DND-41 (cell line): ENCODE measurements around the gene DIS3L2.

Experiments
- CTCF ChIP-seq: IDR thresholded peaks from 2 replicates; pipeline ENCODE4 v1.5.1; 2012; ENCODE audit warnings: borderline replicate concordance, low read length, moderate library complexity, mild to moderate bottlenecking; ENCODE audit not compliant: poor library complexity, severe bottlenecking; ENCODE audit errors: extremely low read depth
- EZH2 ChIP-seq: IDR thresholded peaks from 3 replicates; pipeline ENCODE4 v1.6.1; 2012; ENCODE audit warnings: borderline replicate concordance, low read depth, mild to moderate bottlenecking, moderate library complexity, low read length, inconsistent platforms; ENCODE audit not compliant: severe bottlenecking

DNA sequence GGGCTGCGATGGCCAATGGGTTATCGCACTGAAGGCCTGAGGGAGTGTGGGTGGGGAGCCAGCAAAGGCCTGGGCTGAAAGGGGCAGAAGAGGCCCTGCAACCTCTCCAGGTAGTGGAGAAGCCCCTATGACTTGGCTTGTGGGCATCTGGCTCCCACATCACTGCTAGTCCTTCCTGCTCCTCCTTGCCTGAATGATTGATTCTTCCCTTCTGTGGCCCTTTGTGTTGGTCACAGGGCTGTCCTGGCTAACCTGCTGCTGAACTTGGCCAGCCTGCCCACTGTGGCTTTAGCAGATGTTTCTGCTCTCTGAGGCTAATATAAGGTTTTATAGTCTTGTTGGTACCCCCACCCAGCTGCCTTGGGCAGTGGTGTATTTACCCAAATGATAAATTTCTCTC, 280.8 kb downstream of the DIS3L2 start:
- TF ChIP-seq EZH2 = no peak
- no peak for TF ChIP-seq CTCF
